GM19193 (cell line): ENCODE data around the gene VEPH1.

Experiments
- POLR2A ChIP-seq: IDR thresholded peaks from 4 replicates; pipeline ENCODE4 v1.6.1; 2011; ENCODE audit not compliant: insufficient read depth, insufficient read length; ENCODE audit errors: extremely low read depth

The VEPH1 gene

GRCh38 chr3:157467200-157467599 lies 36.0 kb downstream of the VEPH1 start:
- TF ChIP-seq POLR2A = no peak

GRCh38 chr3:157465741-157466140 lies 37.5 kb downstream of the VEPH1 start:
- TF ChIP-seq POLR2A = no peak

GRCh38 chr3:157464321-157464720 lies 38.9 kb downstream of the VEPH1 start:
- no peak for TF ChIP-seq POLR2A

DNA sequence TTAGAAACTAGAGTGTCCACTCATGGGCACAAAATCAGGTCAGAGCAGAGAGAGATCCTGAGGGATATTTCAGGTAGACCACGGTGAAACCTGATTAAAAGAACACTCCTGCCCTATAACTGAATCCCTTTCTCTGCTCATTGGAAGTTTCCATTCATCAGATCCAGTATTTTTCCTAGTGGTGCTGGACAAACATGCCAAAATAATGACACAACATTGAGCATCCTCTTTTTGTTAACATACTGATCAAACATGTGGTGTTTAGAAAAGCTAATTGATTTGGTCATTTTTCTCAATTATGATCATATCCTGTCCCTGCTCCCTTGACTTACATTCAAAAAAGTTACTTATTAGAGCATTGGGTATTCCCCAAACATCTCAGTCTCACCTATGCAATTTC lies 39.4 kb downstream of the VEPH1 start:
- no peak for TF ChIP-seq POLR2A

GRCh38 chr3:157460253-157460652 lies 43.0 kb downstream of the VEPH1 start:
- TF ChIP-seq POLR2A = no peak

GRCh38 chr3:157459706-157460105 lies 43.5 kb downstream of the VEPH1 start:
- no peak for TF ChIP-seq POLR2A

GRCh38 chr3:157453824-157454223 lies 49.4 kb downstream of the VEPH1 start:
- TF ChIP-seq POLR2A = no peak

DNA sequence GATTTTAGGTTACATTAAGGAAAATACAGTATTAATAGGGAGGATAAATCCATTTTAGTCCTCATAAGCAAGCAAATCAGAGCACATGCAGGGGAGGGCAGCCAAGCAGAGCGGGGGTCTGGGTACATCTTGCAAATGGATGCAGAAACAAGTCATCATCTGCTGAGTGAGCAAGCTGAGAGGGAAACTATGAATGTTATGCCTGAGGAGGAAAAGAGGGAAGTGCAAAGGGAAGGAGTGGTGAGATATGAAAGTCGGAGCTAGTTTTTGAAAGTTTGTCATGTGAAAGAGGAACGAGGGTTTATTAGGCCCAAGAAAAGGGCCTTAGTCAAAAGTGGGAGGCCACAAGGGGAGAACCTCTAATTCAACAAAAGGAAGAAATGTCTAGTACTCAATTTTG lies 51.1 kb downstream of the VEPH1 start:
- TF ChIP-seq POLR2A = no peak

DNA sequence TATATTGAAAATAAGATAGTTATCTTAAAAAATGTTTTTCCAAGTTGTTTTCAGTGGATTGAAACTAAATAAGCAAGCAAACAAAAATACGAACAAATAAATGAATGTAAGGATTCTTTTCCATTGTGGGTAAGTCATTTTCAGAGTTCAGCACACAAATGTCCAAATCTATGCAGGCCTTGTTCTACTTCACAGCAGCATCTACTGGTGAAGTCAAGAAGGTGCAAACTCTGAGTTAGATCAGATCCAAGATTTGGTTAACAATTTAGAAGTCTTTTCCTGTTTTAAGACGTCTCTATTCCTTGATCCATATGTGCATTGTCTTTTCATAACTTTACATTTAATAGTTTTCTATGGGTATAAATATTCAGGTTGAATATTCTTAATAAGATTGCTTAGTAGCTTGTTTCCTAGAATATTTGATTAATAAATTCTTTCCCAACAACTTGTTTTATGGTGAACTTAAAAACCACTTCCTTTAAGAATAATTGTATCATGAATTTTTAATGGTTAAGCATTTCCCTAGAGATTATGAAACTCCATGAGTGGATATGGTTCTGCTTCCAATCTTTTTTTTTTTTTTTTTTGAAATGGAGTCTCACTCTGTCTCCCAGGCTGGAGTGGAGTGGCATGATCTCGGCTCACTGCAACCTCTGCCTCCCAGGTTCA lies 56.1 kb downstream of the VEPH1 start:
- TF ChIP-seq POLR2A = no peak

DNA sequence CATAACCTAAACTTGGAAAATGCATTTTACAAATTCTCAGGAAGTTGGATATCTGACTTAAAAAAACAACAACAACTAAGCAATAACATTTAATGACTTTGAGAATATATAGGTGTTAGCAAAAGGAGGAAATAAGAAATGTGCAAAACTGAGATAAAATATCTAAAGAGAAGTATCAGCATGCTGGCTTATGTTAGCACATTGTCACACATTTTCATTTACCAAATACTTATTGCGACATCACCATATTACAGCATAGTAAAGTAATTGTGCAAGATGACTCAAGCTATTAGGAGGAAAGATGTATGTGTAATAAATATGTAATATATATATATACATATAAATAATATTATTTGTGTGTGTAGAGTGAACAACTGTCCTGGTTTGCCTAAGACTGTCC lies 57.4 kb downstream of the VEPH1 start:
- TF ChIP-seq POLR2A = no peak

- TF ChIP-seq POLR2A = no peak
These were observed 58.4 kb downstream of the VEPH1 start for GRCh38 chr3:157444797-157445184.

- TF ChIP-seq POLR2A = no peak
These were observed 59.1 kb downstream of the VEPH1 start for GRCh38 chr3:157443905-157444796.

- no peak for TF ChIP-seq POLR2A
These were observed 60.5 kb downstream of the VEPH1 start for GRCh38 chr3:157442729-157443128.

- TF ChIP-seq POLR2A = no peak
These were observed 62.1 kb downstream of the VEPH1 start for GRCh38 chr3:157441102-157441624.

DNA sequence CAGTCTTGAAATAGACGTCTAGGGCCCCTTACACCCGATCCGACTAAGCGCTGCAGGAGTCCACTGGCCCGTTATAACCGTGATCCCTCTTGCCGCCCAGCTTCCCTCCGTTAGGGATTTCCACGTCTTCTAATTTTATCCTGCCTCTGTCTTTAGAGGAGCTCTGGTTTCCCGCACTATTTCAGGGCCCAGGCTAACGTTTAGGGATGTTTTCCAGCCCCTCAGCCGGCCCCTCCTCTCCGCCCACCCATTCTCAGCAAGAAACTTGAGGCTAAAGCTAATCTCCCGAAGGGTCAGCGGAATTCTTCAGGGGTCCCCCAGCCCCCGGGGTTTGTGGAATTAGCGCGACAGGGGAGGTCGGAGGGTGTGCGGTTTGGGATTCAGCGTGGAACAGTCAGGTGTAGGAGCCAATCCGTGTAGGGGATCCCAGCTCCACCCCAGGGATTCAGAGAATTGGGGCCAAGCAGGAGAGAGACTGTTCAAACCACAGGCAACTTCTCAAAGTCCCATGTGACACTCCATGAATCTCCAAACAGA lies 65.0 kb downstream of the VEPH1 start:
- no peak for TF ChIP-seq POLR2A

DNA sequence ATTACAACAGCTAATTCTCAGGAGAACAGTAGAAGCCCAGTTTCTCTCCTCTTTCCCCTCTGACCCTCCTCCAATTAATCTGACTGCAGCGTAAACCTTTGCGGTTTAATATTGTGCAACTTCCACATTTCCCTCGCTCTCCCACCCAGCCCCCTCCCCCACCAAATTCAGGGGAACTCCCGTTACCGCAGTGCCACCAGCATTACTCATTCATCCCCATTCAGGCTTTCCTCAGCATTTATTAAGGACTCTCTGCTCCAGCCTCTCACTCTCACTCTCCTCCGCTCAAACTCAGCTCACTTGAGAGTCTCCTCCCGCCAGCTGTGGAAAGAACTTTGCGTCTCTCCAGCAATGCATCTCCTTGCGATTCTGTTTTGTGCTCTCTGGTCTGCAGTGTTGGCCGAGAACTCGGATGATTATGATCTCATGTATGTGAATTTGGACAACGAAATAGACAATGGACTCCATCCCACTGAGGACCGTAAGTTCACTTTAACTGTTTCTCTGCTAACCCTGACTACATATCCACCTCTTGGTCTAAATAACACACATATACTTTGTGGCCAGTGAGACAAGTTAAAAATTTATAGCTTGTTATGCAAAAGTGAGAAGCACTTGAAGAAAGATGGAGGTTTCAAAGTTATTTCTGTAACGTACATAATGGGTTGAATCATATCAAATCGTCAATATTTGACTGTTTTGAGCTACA lies 66.5 kb downstream of the VEPH1 start, which contains the start of gene PTX3:
PTX3 (plus strand) TSS at position 268 of the 709 bp plus-strand sequence; CDS start at position 352, 84 bp downstream.
- TF ChIP-seq POLR2A = no peak

GRCh38 chr3:157429708-157430107 lies 73.5 kb downstream of the VEPH1 start:
- TF ChIP-seq POLR2A = no peak
